ENCODE measurements around the gene FAAP20.

The FAAP20 gene

GRCh38 chr1:2189459-2190425, 4.8 kb downstream of the FAAP20 start:
- Histone ChIP-seq H3K9me2 (ENCODE audit: low read depth, low read length) (no peaks in the 10 kb centered on the region), H3K9me3 (ENCODE audit: low read length) (no peaks in the 10 kb centered on the region), H3K4me1 (ENCODE audit: insufficient read depth, low read length, severe bottlenecking) (peaks cover 28% of the 10 kb centered on the region), H4K20me1 (ENCODE audit: insufficient read depth, low read length) (no peaks in the 10 kb centered on the region), H3K27me3 (ENCODE audit: insufficient read depth, low read length) (no peaks in the 10 kb centered on the region), H3F3A (ENCODE audit: insufficient read depth, low read length) (no peaks in the 10 kb centered on the region), H3K9ac (ENCODE audit: low read length) (peak overlapping the region; percentile 66), H3K36me3 (ENCODE audit: insufficient read depth, low read length) (no peaks in the 10 kb centered on the region), H2AFZ (ENCODE audit: low read length) (no peak overlapping the region), H3K79me2 (ENCODE audit: insufficient read depth, low read length) (no peaks in the 10 kb centered on the region), H3K4me2 (ENCODE audit: low read length) (peak overlapping the region; percentile 72), H3K4me3 (ENCODE audit: low read depth, low read length, poor library complexity, severe bottlenecking) (peak overlapping the region; percentile 63), H3K27ac (ENCODE audit: low read depth, low read length, poor library complexity, severe bottlenecking) (peak overlapping the region; percentile 58)
- TF ChIP-seq CTCF (IDR thresholded peaks at IDR 0.05; ENCODE audit: low read length) (no peak), EZH2 (IDR thresholded peaks at IDR 0.05; ENCODE audit: borderline replicate concordance, low read length) (no peak)

- Histone ChIP-seq H3K4me3 (ENCODE audit: low read depth, low read length, poor library complexity, severe bottlenecking) (no peak overlapping the region), H3K4me2 (ENCODE audit: low read length) (no peak overlapping the region), H4K20me1 (ENCODE audit: insufficient read depth, low read length) (no peaks in the 10 kb centered on the region), H3K9me3 (ENCODE audit: low read length) (no peaks in the 10 kb centered on the region), H3K9me2 (ENCODE audit: low read depth, low read length) (no peaks in the 10 kb centered on the region), H3K4me1 (ENCODE audit: insufficient read depth, low read length, severe bottlenecking) (peaks cover 21% of the 10 kb centered on the region), H3K27ac (ENCODE audit: low read depth, low read length, poor library complexity, severe bottlenecking) (no peak overlapping the region), H3K27me3 (ENCODE audit: insufficient read depth, low read length) (no peaks in the 10 kb centered on the region), H2AFZ (ENCODE audit: low read length) (no peak overlapping the region), H3K9ac (ENCODE audit: low read length) (no peak overlapping the region), H3F3A (ENCODE audit: insufficient read depth, low read length) (no peaks in the 10 kb centered on the region), H3K79me2 (ENCODE audit: insufficient read depth, low read length) (no peaks in the 10 kb centered on the region), H3K36me3 (ENCODE audit: insufficient read depth, low read length) (no peaks in the 10 kb centered on the region)
- TF ChIP-seq EZH2 (IDR thresholded peaks at IDR 0.05; ENCODE audit: borderline replicate concordance, low read length) (no peak), CTCF (IDR thresholded peaks at IDR 0.05; ENCODE audit: low read length) (no peak)
Measured at GRCh38 chr1:2188336-2188735, 6.2 kb downstream of the FAAP20 start.

- Histone ChIP-seq H3K9ac (ENCODE audit: low read length) (no peak overlapping the region), H2AFZ (ENCODE audit: low read length) (no peak overlapping the region), H3K9me2 (ENCODE audit: low read depth, low read length) (no peaks in the 10 kb centered on the region), H3K27ac (ENCODE audit: low read depth, low read length, poor library complexity, severe bottlenecking) (no peak overlapping the region), H3K4me1 (ENCODE audit: insufficient read depth, low read length, severe bottlenecking) (peaks cover 18% of the 10 kb centered on the region), H4K20me1 (ENCODE audit: insufficient read depth, low read length) (no peaks in the 10 kb centered on the region), H3K36me3 (ENCODE audit: insufficient read depth, low read length) (no peaks in the 10 kb centered on the region), H3K4me3 (ENCODE audit: low read depth, low read length, poor library complexity, severe bottlenecking) (no peak overlapping the region), H3K4me2 (ENCODE audit: low read length) (no peak overlapping the region), H3K27me3 (ENCODE audit: insufficient read depth, low read length) (no peaks in the 10 kb centered on the region), H3K79me2 (ENCODE audit: insufficient read depth, low read length) (no peaks in the 10 kb centered on the region), H3F3A (ENCODE audit: insufficient read depth, low read length) (no peaks in the 10 kb centered on the region), H3K9me3 (ENCODE audit: low read length) (no peaks in the 10 kb centered on the region)
- TF ChIP-seq CTCF (IDR thresholded peaks at IDR 0.05; ENCODE audit: low read length), result no peak
- TF ChIP-seq EZH2 (IDR thresholded peaks at IDR 0.05; ENCODE audit: borderline replicate concordance, low read length), result no peak
Measured at GRCh38 chr1:2187619-2188018, 7.0 kb downstream of the FAAP20 start.

All from OCI-LY1 (cell line).